ENCODE results near the gene MLXIP. TPM values are rescaled to one million over a fixed set of nuclear protein-coding genes. Genes with fewer than 3 reads are reported as not detected.

The MLXIP gene
- total and polyA plus RNA-seq, 2 experiments from 2014 or later: 16.2 to 23.0 TPM

GRCh38 chr12:122057769-122058168, 20.8 kb upstream of the MLXIP start (continued):
- TF ChIP-seq ZNF462 (CRISPR knock-in tag; IDR thresholded peaks at IDR 0.05) (no peak), EZH2 (IDR thresholded peaks at IDR 0.05; ENCODE audit: low read depth, unreplicated experiment) (no peak)

- no peaks in the 10 kb centered on the region for H3K27me3 ChIP-seq (ENCODE audit: insufficient read depth)
- no peak overlapping the region for H3K4me2 ChIP-seq
- H3K4me1 ChIP-seq (ENCODE audit: insufficient read depth): no peaks in the 10 kb centered on the region; the same call in 1 of the 2 replicates
- no peaks in the 10 kb centered on the region for H3K9me3 Mint-ChIP-seq
- H3K79me2 ChIP-seq (replicated peaks; ENCODE audit: insufficient read depth): no peaks in the 10 kb centered on the region
- no peak overlapping the region for H2AFZ ChIP-seq
- peaks cover 15% of the 10 kb centered on the region for H3K27me3 Mint-ChIP-seq (ENCODE audit: insufficient read depth, low read depth, poor library complexity)
- DNase-seq (ENCODE audit: low spot score): no peak
- H3K4me3 Mint-ChIP-seq: no peak overlapping the region
- H3K9me2 ChIP-seq (ENCODE audit: insufficient read depth): no peaks in the 10 kb centered on the region
- H3K4me3 ChIP-seq: no peak overlapping the region
- no peaks in the 10 kb centered on the region for H4K20me1 ChIP-seq (replicated peaks; ENCODE audit: insufficient read depth)
- TF ChIP-seq EZH2phosphoT487 (IDR thresholded peaks at IDR 0.05; ENCODE audit: unreplicated experiment) (no peak), CTCF (conservative IDR thresholded peaks at IDR 0.05; ENCODE audit: low read depth in 2 of 2) (no peak), NANOG (IDR thresholded peaks at IDR 0.05; ENCODE audit: borderline replicate concordance) (no peak), CREB1 (CRISPR knock-in tag; IDR thresholded peaks at IDR 0.05; ENCODE audit: low read depth) (no peak)
- no peak overlapping the region for H3K27ac Mint-ChIP-seq
- no peaks in the 10 kb centered on the region for H3F3A ChIP-seq (replicated peaks; ENCODE audit: low read depth)
- peaks cover 59% of the 10 kb centered on the region for H3K36me3 Mint-ChIP-seq (ENCODE audit: low read depth)
- H3K36me3 ChIP-seq (ENCODE audit: insufficient read depth): no peaks in the 10 kb centered on the region; the same call in 1 of the 2 replicates
- H3K27ac ChIP-seq (ENCODE audit: low read depth): no peak overlapping the region
- ATAC-seq: no peak
- peaks cover 11% of the 10 kb centered on the region for H3K4me1 Mint-ChIP-seq
Measured at GRCh38 chr12:122058549-122059149, 19.9 kb upstream of the MLXIP start.
